Sigmoid colon (tissue), 4 donors: ENCODE measurements around the gene ATG7.

Source experiments
- CTCF ChIP-seq, 4 experiments: fragments of 450-650 bp in 3 of 4; fragments of 200-600 bp in 1 of 4; IDR thresholded peaks; one replicate each; pipeline ENCODE4 v1.5.1; 2016 to 2019; ENCODE audit warnings: antibody characterized with exemption in 4 of 4, mild to moderate bottlenecking in 3 of 4, moderate library complexity in 2 of 4
- POLR2A ChIP-seq, 2 donors: fragments of 450-650 bp; IDR thresholded peaks; one replicate each; pipeline ENCODE4 v1.6.1; 2016; ENCODE audit warnings: antibody characterized with exemption in 2 of 2, mild to moderate bottlenecking in 2 of 2, moderate library complexity in 2 of 2
- POLR2AphosphoS5 ChIP-seq, 4 donors: sonication (generic); formaldehyde crosslinking; IDR thresholded peaks; one replicate each; pipeline ENCODE4 v1.6.1; 2017; ENCODE audit warnings: antibody characterized with exemption in 4 of 4

GRCh38 chr3:11539218-11539617 lies 267.0 kb downstream of the ATG7 start:
- no peak for TF ChIP-seq POLR2A (IDR thresholded peaks at IDR 0.05)
- no peak for TF ChIP-seq CTCF (IDR thresholded peaks at IDR 0.05)
- TF ChIP-seq POLR2AphosphoS5 (IDR thresholded peaks at IDR 0.05), result no peak
